Endothelial cell of umbilical vein (primary cell): ENCODE measurements around the gene RFNG. TPM values are rescaled to one million over a fixed set of nuclear protein-coding genes. Genes with fewer than 3 reads are reported as not detected.

Source experiments
- BruUV-seq: library from RNA; stranded (reverse); fragments of 400-500 nt; replicated peaks from 2 replicates; lab custom pipeline; 2021; lab: Mats Ljungman, UMichigan
- CTCF ChIA-PET: fragments of 300-600, 350-600 bp; sonication (Branson Sonifier 250); formaldehyde crosslinking; loops from one replicate; lab custom pipeline; 2021; ENCODE audit warnings: antibody characterized with exemption, inconsistent platforms; lab: Charles Lee
- POLR2A ChIA-PET: fragments of 300-600, 350-600 bp; sonication (Branson Sonifier 250); formaldehyde crosslinking; loops from one replicate; lab custom pipeline; 2021; ENCODE audit warnings: antibody characterized with exemption, inconsistent platforms; lab: Charles Lee
- DNase-seq: peaks from one replicate; pipeline ENCODE4 v3.0.0-alpha.2; 2011; ENCODE audit warnings: low read depth, low spot score
- FAIRE-seq: peaks from 2 replicates; lab custom pipeline; 2011; peaks lifted over from hg19 to GRCh38; lab: Jason Lieb, UNC
- H2AFZ ChIP-seq: 2 replicates; pipeline ENCODE4 v1.6.0; 2012; ENCODE audit warnings: low read depth, low read length, control low read depth, inconsistent platforms
- H3K27ac ChIP-seq: 2 replicates; pipeline ENCODE4 v1.5.1; 2011; ENCODE audit warnings: low read depth, mild to moderate bottlenecking, control low read depth, low read length, moderate library complexity; ENCODE audit not compliant: insufficient read depth
- H3K27me3 ChIP-seq, 2 experiments: 2 replicates each; pipeline versions ENCODE4 v1.6.0 to v1.6.1; 2011; ENCODE audit warnings: low read length in 2 of 2, mixed read lengths in 1 of 2; ENCODE audit not compliant: control insufficient read depth in 2 of 2, insufficient read depth in 2 of 2
- H3K36me3 ChIP-seq, 2 experiments: 2 replicates in 1 of 2; 3 replicates in 1 of 2; pipeline ENCODE4 v1.5.1; 2011; ENCODE audit warnings: low read length in 2 of 2, mild to moderate bottlenecking in 1 of 2, moderate library complexity in 1 of 2; ENCODE audit not compliant: control insufficient read depth in 2 of 2, insufficient read depth in 2 of 2; ENCODE audit errors: extremely low read depth in 1 of 2
- H3K4me1 ChIP-seq: 3 replicates; pipeline ENCODE4 v1.5.1; 2011; ENCODE audit warnings: mild to moderate bottlenecking, low read length; ENCODE audit not compliant: control insufficient read depth, insufficient read depth; ENCODE audit errors: extremely low read depth
- H3K4me2 ChIP-seq: 2 replicates; pipeline ENCODE4 v1.6.1; 2011; ENCODE audit warnings: low read length, control low read depth, mixed read lengths; ENCODE audit not compliant: insufficient read depth
- H3K4me3 ChIP-seq, 3 experiments: fragments of 200-600 bp in 1 of 3; sonication (generic), shearing (Covaris generic) in 1 of 3; replicated peaks in 1 of 3; 2 replicates each; pipeline ENCODE4 v1.5.1; 2011 to 2016; ENCODE audit warnings: control low read depth in 3 of 3, low read length in 3 of 3, mild to moderate bottlenecking in 2 of 3, inconsistent platforms in 1 of 3, low read depth in 1 of 3, moderate library complexity in 1 of 3; ENCODE audit not compliant: insufficient read depth in 1 of 3
- H3K79me2 ChIP-seq: 2 replicates; pipeline ENCODE4 v1.6.0; 2012; ENCODE audit warnings: low read length, inconsistent platforms; ENCODE audit not compliant: control insufficient read depth, insufficient read depth
- H3K9ac ChIP-seq: replicated peaks from 2 replicates; pipeline ENCODE3; 2011; ENCODE audit warnings: low read length, control low read depth; ENCODE audit not compliant: insufficient read depth; ENCODE audit errors: extremely low read depth
- H3K9me1 ChIP-seq: replicated peaks from 3 replicates; pipeline ENCODE4 v1.6.0; 2011; ENCODE audit warnings: mild to moderate bottlenecking, low read length; ENCODE audit not compliant: control insufficient read depth, insufficient read depth; ENCODE audit errors: extremely low read depth
- H3K9me3 ChIP-seq: replicated peaks from 2 replicates; pipeline ENCODE4 v1.5.1; 2012; ENCODE audit warnings: low read length, inconsistent platforms; ENCODE audit not compliant: control insufficient read depth, insufficient read depth
- H4K20me1 ChIP-seq: replicated peaks from 2 replicates; pipeline ENCODE3; 2011; ENCODE audit warnings: mild to moderate bottlenecking, low read length; ENCODE audit not compliant: control insufficient read depth, insufficient read depth; ENCODE audit errors: extremely low read depth
- CTCF ChIP-seq, 2 donors: IDR thresholded peaks; 1 replicate in 1 of 2; 2 replicates in 1 of 2; pipeline ENCODE4 v1.5.1; 2011; ENCODE audit warnings: low read length in 2 of 2, mild to moderate bottlenecking in 2 of 2, moderate library complexity in 2 of 2, control low read depth in 1 of 2, inconsistent platforms in 1 of 2, low read depth in 1 of 2; ENCODE audit not compliant: insufficient read depth in 1 of 2; ENCODE audit errors: extremely low read depth in 1 of 2
- EZH2 ChIP-seq: IDR thresholded peaks from 2 replicates; pipeline ENCODE4 v1.6.1; 2012; ENCODE audit warnings: borderline replicate concordance, low read depth, mild to moderate bottlenecking, moderate library complexity, low read length, inconsistent platforms; ENCODE audit not compliant: severe bottlenecking
- FOS ChIP-seq: IDR thresholded peaks from 2 replicates; pipeline ENCODE4 v1.6.1; 2011; ENCODE audit warnings: mild to moderate bottlenecking, low read length, moderate library complexity, borderline replicate concordance; ENCODE audit not compliant: insufficient read depth
- GATA2 ChIP-seq: IDR thresholded peaks from 2 replicates; pipeline ENCODE4 v1.7.0; 2011; ENCODE audit warnings: low read depth, mild to moderate bottlenecking, moderate library complexity, mixed read lengths, low read length; ENCODE audit not compliant: insufficient read length, insufficient read depth
- JUN ChIP-seq: IDR thresholded peaks from 2 replicates; pipeline ENCODE4 v1.6.1; 2011; ENCODE audit warnings: borderline replicate concordance, low read depth; ENCODE audit not compliant: insufficient read length, insufficient read depth
- MAX ChIP-seq: IDR thresholded peaks from 2 replicates; pipeline ENCODE4 v1.6.1; 2011; ENCODE audit not compliant: insufficient read depth, insufficient read length
- MYC ChIP-seq: IDR thresholded peaks from one replicate; pipeline ENCODE4 v1.6.1; 2011; ENCODE audit warnings: mild to moderate bottlenecking, low read depth, low read length
- POLR2A ChIP-seq: IDR thresholded peaks from 2 replicates; pipeline ENCODE4 v1.6.1; 2012; ENCODE audit warnings: low read depth, mild to moderate bottlenecking, control low read depth, low read length
- POLR2AphosphoS5 ChIP-seq: IDR thresholded peaks from 2 replicates; pipeline ENCODE4 v1.6.1; 2012; ENCODE audit warnings: low read depth, mild to moderate bottlenecking, control low read depth, low read length, moderate library complexity; ENCODE audit not compliant: insufficient read depth
- dilution Hi-C: fragments of 300-500 bp; cut with MboI; formaldehyde crosslinking; loops from one replicate; pipeline ENCODE4 v1.15.0; 2019; ENCODE audit warnings: low sequenced_read_pairs; ENCODE audit not compliant: extremely low pct_ligation_motif_present
- intact Hi-C: fragments of 100-400 bp; cut with micrococcal nuclease; formaldehyde crosslinking; loops from one replicate; pipeline ENCODE4 v1.10.0; 2022
- polyA plus RNA-seq, 4 experiments: library from polyadenylated mRNA; depleted of rRNA in 3 of 4; stranded (reverse) in 3 of 4; unstranded in 1 of 4; fragments of >200 nt; gene quantifications; 2 replicates each; pipeline versions ENCODE4 v1.2.1 to v1.2.3, GENCODE V29; 2011 to 2012; ENCODE audit warnings: missing spikeins in 1 of 4
- total RNA-seq: library from RNA; stranded (reverse); gene quantifications from 2 replicates; pipeline ENCODE4 v1.2.3, GENCODE V29; 2021

Gene RFNG
- total and polyA plus RNA-seq, 2 donors (not counting 3 experiments of a cell fraction or from before 2014, with no cell fraction given): 33.7 to 40.0 TPM

- dilution Hi-C loops: no loop called here
- Histone ChIP-seq H3K27me3 (no peaks in the 10 kb centered on the region), H3K27ac (no peak overlapping the region), H3K4me3 (peak overlapping the region; percentile 65 to 89 (median 76)), H2AFZ (no peak overlapping the region), H3K9me1 (no peaks in the 10 kb centered on the region), H3K4me2 (peak overlapping the region; percentile 78), H3K9ac (peak overlapping the region; percentile 61), H3K36me3 (peaks cover 12 to 37% of the 10 kb centered on the region in 2 experiments), H3K4me1 (peaks cover 11% of the 10 kb centered on the region), H4K20me1 (no peaks in the 10 kb centered on the region), H3K9me3 (no peaks in the 10 kb centered on the region), H3K79me2 (peaks cover 11% of the 10 kb centered on the region)
- TF ChIP-seq JUN (no peak), MYC (no peak), CTCF (IDR thresholded peaks at IDR 0.05; ENCODE audit: extremely low read depth in 1 of 2, insufficient read depth in 1 of 2, low read depth in 1 of 2, low read length in 2 of 2) (no peak), MAX (no peak), POLR2A (no peak), FOS (no peak), POLR2AphosphoS5 (no peak), GATA2 (no peak), EZH2 (no peak)
- ChIA-PET POLR2A (no interaction called here), CTCF (interaction anchor here (1.0 to 3.8 kb wide), 4 partner anchors 15 to 93 kb away, joined by 3 to 19 read pairs (median 12); partner anchors contain the start of genes DCXR and RAC3)
- intact Hi-C loops: loop anchor here (2.0 kb wide), 1 partner anchor 16 kb away; the partner anchor contains the start of gene DCXR
- DNase-seq: no peak
- no TSS peak for BruUV-seq
- no peak for FAIRE-seq
Observed at GRCh38 chr17:82052638-82053059, 1.0 kb upstream of the RFNG start.
